Measurements from ENCODE around the gene ERH.

ERH gene

GRCh38 chr14:69363055-69363454, 35.0 kb downstream of the ERH start:
- TF ChIP-seq, protein P1, sequence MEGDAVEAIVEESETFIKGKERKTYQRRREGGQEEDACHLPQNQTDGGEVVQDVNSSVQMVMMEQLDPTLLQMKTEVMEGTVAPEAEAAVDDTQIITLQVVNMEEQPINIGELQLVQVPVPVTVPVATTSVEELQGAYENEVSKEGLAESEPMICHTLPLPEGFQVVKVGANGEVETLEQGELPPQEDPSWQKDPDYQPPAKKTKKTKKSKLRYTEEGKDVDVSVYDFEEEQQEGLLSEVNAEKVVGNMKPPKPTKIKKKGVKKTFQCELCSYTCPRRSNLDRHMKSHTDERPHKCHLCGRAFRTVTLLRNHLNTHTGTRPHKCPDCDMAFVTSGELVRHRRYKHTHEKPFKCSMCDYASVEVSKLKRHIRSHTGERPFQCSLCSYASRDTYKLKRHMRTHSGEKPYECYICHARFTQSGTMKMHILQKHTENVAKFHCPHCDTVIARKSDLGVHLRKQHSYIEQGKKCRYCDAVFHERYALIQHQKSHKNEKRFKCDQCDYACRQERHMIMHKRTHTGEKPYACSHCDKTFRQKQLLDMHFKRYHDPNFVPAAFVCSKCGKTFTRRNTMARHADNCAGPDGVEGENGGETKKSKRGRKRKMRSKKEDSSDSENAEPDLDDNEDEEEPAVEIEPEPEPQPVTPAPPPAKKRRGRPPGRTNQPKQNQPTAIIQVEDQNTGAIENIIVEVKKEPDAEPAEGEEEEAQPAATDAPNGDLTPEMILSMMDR (conservative IDR thresholded peaks at IDR 0.05) = peak; percentile 45
- no peak overlapping the region for H3K27ac ChIP-seq

DNA sequence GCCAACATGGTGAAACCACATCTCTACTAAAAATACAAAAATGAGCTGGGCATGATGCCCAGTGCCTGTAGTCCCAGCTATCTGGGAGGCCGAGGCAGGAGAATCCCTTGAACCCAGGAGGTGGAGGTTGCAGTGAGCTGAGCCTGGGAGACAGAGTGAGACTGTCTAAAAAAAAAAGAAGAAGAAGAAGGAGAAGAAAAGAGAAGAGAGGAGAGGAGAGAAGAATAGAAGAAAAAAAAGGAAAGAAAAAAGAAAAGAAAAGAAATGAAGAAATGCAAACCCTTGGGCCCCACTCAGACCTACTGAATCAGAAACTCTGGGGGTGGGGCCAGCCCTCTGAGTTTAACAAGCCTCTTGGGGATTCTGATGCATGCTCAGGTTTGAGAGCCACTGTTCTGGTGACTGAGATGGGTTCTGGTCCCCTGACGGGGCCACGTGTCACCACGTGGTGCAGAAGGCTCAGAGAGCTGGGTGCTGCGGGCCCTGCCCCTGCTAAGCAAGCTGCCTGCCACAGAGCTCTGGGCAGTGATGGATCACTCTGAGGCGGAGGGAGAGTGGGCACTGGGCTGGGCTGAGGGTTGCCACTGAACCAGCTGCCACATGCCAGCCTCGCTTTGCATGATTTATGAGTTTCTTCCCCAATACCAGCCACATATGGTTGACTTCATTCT, 37.5 kb downstream of the ERH start:
- TF ChIP-seq, protein P1 (conservative IDR thresholded peaks at IDR 0.05) = no peak
- no peak overlapping the region; the same call in 1 of the 2 replicates for H3K27ac ChIP-seq

DNA sequence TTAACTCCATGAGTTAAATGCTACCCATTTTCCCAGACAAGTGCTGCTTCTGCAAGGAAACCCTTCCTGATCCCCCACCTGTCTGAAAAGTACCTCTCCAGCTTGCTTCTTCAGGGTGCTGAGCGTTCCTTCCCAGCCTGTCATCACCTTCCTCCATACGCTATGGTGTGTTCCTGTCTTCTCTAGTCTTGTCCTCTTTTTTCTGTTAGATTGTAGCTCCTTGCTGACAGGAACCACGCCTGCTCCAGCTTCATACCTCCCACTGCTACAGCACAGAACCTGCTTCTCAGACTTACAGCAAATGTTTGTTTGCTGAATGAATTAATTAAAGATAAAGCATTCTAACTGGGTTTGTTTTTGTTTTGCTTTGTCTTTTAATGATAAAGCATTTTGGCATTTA, 39.1 kb downstream of the ERH start:
- no peak overlapping the region for H3K27ac ChIP-seq

DNA sequence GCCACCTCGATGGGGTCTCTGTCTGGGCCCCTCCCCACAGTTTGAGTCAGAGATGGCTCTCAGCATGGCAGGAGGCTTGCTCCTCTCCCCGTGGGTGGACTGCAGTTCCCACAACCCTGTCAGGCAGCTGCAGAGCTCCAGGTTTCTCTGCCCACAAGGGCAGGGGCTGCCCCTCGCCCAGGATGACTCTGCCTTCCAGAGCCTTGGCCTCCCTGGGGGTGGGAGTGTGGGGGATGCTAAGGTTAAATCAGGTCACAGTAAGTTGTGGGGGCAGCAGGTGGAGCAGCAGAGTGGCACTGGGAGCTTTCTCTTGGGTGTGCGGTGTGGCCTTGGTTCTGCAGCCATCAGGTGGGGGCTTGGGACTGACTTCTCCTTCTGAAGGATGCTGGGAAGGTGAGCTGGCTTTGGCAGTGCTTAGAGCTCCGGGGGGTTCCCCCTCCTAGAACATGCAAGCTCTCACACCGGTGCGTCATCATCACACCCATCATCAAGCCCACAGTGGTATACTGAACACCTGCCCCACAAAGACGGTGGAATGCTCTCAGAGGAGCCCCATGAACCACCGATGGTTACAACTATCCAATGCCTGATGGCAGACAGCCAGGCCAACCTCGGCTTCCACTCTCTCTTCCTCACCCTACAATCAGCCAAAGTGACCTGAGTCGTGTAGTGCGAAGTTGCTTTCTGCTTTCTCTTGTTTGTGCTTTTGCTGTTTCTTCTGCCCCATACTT, 39.7 kb downstream of the ERH start:
- no peak overlapping the region for H3K27ac ChIP-seq
- TF ChIP-seq, protein P1 (conservative IDR thresholded peaks at IDR 0.05) = no peak

More for the DNA sequence above, 39.1 kb downstream of the ERH start:
- TF ChIP-seq, protein P1 (conservative IDR thresholded peaks at IDR 0.05) = no peak

- TF ChIP-seq, protein P1 (conservative IDR thresholded peaks at IDR 0.05) = no peak
- no peak overlapping the region for H3K27ac ChIP-seq
Measured at GRCh38 chr14:69357544-69358200, 40.4 kb downstream of the ERH start.

- H3K27ac ChIP-seq = no peak overlapping the region
- TF ChIP-seq, protein P1 (conservative IDR thresholded peaks at IDR 0.05) = no peak
Measured at GRCh38 chr14:69356903-69357543, 41.1 kb downstream of the ERH start.

Data from VCaP (cell line).